GM23338 (cell line): ENCODE measurements around the gene CYP4B1.

Source experiments
- CTCF ChIP-seq, 2 experiments: fragments of 200-600 bp in 1 of 2; sonication (generic) in 1 of 2; conservative IDR thresholded peaks; 2 replicates each; pipeline versions ENCODE4 v1.5.1 to v1.6.1; 2016 to 2017; ENCODE audit warnings: antibody characterized with exemption in 2 of 2, low read depth in 2 of 2, mild to moderate bottlenecking in 2 of 2, moderate library complexity in 1 of 2
- REST ChIP-seq: IDR thresholded peaks from one replicate; pipeline ENCODE4 v1.6.1; 2018; ENCODE audit warnings: antibody characterized with exemption; ENCODE audit not compliant: unreplicated experiment

GRCh38 chr1:46784666-46785065, 14.2 kb upstream of the CYP4B1 start:
- no peak for TF ChIP-seq REST
- TF ChIP-seq CTCF (conservative IDR thresholded peaks at IDR 0.05; ENCODE audit: low read depth in 2 of 2), result no peak
